NCI-H774 (cell line): ENCODE measurements around the gene MLNR.

Experiments used
- DNase-seq: peaks from one replicate; lab custom pipeline; 2025; lab: John Stamatoyannopoulos, UW

Gene MLNR

GRCh38 chr13:49220036-49220855 is at the start of gene MLNR:
Gene MLNR, plus strand, starts transcription at chr13:49220338. Its CDS starts 0 bp downstream, at chr13:49220338.
- DNase-seq, result no peak

GRCh38 chr13:49171359-49171758 is 48.8 kb upstream of the MLNR start:
- no peak for DNase-seq

GRCh38 chr13:49183672-49184325 is 36.3 kb upstream of the MLNR start:
- no peak for DNase-seq

- DNase-seq, result no peak
These were observed 35.5 kb upstream of the MLNR start for GRCh38 chr13:49184621-49185020.

- no peak for DNase-seq
These were observed 34.9 kb upstream of the MLNR start for GRCh38 chr13:49185264-49185663.

GRCh38 chr13:49190901-49191300 is 29.2 kb upstream of the MLNR start:
- DNase-seq, result no peak

GRCh38 chr13:49206641-49207040 is 13.5 kb upstream of the MLNR start:
- DNase-seq, result no peak

GRCh38 chr13:49208619-49209018 is 11.5 kb upstream of the MLNR start:
- no peak for DNase-seq

GRCh38 chr13:49210114-49210513 is 10.0 kb upstream of the MLNR start:
- no peak for DNase-seq

GRCh38 chr13:49210669-49211068 is 9.5 kb upstream of the MLNR start:
- DNase-seq, result no peak

GRCh38 chr13:49213539-49213938 is 6.6 kb upstream of the MLNR start:
- no peak for DNase-seq

GRCh38 chr13:49213997-49214916 is 5.9 kb upstream of the MLNR start:
- no peak for DNase-seq

GRCh38 chr13:49214917-49215376 is 5.2 kb upstream of the MLNR start:
- no peak for DNase-seq

- no peak for DNase-seq
These were observed 3.8 kb upstream of the MLNR start for GRCh38 chr13:49216334-49216733.

- DNase-seq, result no peak
These were observed 2.1 kb upstream of the MLNR start for GRCh38 chr13:49217962-49218492.

GRCh38 chr13:49218493-49219051 is 1.6 kb upstream of the MLNR start:
- DNase-seq, result no peak

GRCh38 chr13:49219647-49220035 is 497 bp upstream of the MLNR start:
- DNase-seq, result no peak

GRCh38 chr13:49220856-49221589 is 885 bp downstream of the MLNR start:
- no peak for DNase-seq

GRCh38 chr13:49221590-49221965 is 1.4 kb downstream of the MLNR start:
- DNase-seq, result no peak

GRCh38 chr13:49225223-49226042 is 5.3 kb downstream of the MLNR start:
- peak; percentile 21 for DNase-seq
